ENCODE results near the gene SLC9A2. TPM values are rescaled to one million over a fixed set of nuclear protein-coding genes. Genes with fewer than 3 reads are reported as not detected.

SLC9A2 gene
- total and polyA plus RNA-seq, 10 donors = 0.02 to 0.20 TPM; not detected in 8

DNA sequence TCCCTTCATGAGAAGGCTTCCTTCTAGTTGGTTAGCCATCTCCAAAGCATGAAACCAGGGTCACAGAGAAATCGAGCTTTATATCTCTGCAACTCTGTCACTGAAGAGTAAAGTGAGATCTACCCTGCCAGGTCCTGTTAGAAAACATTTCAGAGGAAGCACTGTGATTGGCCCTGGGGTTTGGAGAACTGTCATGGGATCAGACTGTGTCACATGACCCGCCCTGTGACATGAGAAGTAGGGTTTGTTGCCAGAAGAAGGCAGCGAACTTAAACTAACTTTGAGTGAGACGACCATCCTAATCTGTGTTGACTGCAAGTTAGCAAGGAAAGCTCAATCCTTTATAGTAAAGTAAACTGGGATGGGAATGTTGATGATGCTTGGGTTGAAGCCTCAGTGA is 55.5 kb downstream of the SLC9A2 start:
- no peak for DNase-seq
- no peaks in the 10 kb centered on the region for H3K9me3 ChIP-seq
- no peak overlapping the region for H3K4me3 ChIP-seq
- no peaks in the 10 kb centered on the region for H3K36me3 ChIP-seq
- no peaks in the 10 kb centered on the region for H3K27me3 ChIP-seq (replicated peaks in 1 of 7)
- H3K27ac ChIP-seq = no peak overlapping the region
- no peak for TF ChIP-seq POLR2AphosphoS5 (IDR thresholded peaks at IDR 0.05)
- WGBS, 5 donors = 75 to 90% (median 89%) methylated on average over 4 of the region's 4 CpGs
- intact Hi-C loops (cut with DNase I; ENCODE audit: low total_unique reads) = no loop called here
- H3K4me1 ChIP-seq = peaks cover 0 to 6% (median 0%) of the 10 kb centered on the region in 6 donors

DNA sequence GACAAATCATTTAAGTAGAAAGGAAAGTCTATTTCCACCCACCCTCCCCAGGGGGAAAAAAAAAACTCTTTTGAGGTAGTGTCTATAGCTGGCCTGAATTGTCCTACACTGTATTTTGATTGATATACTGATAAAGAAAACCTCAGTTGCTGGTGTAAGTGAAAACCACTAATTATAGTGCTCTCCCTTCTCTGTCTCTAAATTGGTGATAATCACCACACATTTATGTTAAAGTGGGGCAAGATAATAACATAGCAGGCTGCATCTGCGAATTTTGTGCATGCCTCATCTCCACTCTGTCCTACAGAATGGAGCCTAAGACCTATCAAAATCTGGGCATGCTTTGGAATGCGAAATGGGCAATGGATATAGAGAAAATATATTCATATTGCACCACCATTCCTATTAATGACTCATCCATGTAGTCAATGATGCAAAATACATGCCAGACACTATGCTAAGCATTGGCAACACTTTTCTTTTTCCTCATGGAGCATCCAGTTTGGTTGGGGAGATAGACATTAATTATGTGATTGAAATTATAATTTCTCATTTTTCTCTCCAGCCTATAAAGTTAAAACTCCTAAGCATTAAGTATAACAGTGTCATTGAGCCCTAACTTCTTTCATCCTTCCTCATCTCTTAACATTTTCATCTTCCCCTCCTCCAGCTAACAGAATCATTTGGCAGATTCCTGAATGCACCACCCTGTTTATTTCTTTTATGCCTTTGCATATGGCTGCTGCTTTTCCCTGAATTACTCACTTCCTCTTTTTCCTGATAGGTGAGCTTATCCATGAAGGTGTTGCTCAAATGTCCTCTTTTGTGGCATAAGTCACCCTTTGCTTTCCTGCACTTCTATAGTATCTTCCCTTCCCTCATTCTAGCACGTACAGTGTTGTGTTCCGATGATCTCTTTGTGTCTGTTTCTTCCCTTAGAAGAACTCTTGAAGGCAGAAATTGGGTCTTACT is 58.2 kb downstream of the SLC9A2 start:
- no peak for TF ChIP-seq POLR2AphosphoS5 (IDR thresholded peaks at IDR 0.05)
- no peak for TF ChIP-seq POLR2A (IDR thresholded peaks at IDR 0.05)
- TF ChIP-seq, protein P1, sequence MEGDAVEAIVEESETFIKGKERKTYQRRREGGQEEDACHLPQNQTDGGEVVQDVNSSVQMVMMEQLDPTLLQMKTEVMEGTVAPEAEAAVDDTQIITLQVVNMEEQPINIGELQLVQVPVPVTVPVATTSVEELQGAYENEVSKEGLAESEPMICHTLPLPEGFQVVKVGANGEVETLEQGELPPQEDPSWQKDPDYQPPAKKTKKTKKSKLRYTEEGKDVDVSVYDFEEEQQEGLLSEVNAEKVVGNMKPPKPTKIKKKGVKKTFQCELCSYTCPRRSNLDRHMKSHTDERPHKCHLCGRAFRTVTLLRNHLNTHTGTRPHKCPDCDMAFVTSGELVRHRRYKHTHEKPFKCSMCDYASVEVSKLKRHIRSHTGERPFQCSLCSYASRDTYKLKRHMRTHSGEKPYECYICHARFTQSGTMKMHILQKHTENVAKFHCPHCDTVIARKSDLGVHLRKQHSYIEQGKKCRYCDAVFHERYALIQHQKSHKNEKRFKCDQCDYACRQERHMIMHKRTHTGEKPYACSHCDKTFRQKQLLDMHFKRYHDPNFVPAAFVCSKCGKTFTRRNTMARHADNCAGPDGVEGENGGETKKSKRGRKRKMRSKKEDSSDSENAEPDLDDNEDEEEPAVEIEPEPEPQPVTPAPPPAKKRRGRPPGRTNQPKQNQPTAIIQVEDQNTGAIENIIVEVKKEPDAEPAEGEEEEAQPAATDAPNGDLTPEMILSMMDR (IDR thresholded peaks at IDR 0.05 in 8 of 11, conservative IDR thresholded peaks at IDR 0.05 in 3 of 11) = no peak
- no peak for DNase-seq
- H3K4me1 ChIP-seq = peaks cover 0 to under 1% (median 0%) of the 10 kb centered on the region in 6 donors
- no peaks in the 10 kb centered on the region for H3K36me3 ChIP-seq
- H3K27ac ChIP-seq = no peak overlapping the region
- intact Hi-C loops (cut with DNase I; ENCODE audit: low total_unique reads) = no loop called here
- H3K9me3 ChIP-seq = no peaks in the 10 kb centered on the region
- 65 to 90% (median 77%) methylated on average over 4 of the region's 4 CpGs for WGBS, 5 donors
- no peak overlapping the region for H3K4me3 ChIP-seq
- peaks cover 0 to 10% (median 0%) of the 10 kb centered on the region in 7 donors for H3K27me3 ChIP-seq (replicated peaks in 1 of 7)

DNA sequence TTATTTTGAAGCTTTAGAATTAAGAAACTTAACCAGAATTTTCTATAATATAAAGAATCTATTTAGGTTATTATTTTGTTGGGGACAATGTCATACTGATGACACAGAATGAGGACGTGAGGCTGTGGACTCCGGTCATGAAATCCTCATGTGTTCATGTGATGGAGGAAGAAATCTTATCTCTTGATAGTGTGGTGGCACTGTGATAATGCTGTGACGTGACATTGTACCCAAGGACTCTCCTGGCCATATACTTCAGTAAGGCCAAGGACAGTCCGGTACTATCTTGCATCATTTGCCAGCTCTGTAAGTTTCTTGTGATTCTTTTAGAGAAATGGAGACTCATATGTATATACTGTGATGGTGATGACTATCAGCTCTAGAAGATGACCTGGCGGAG is 59.1 kb downstream of the SLC9A2 start:
- H3K27me3 ChIP-seq (replicated peaks in 1 of 7) = peaks cover 0 to 10% (median 0%) of the 10 kb centered on the region in 7 donors
- no peaks in the 10 kb centered on the region for H3K4me1 ChIP-seq
- no peak for DNase-seq
- WGBS, 5 donors = 80 to 91% (median 88%) methylated on average over 5 of the region's 5 CpGs
- H3K9me3 ChIP-seq = no peaks in the 10 kb centered on the region
- TF ChIP-seq POLR2A (IDR thresholded peaks at IDR 0.05) (no peak), POLR2AphosphoS5 (IDR thresholded peaks at IDR 0.05) (no peak)
- TF ChIP-seq, protein P1 (IDR thresholded peaks at IDR 0.05 in 8 of 11, conservative IDR thresholded peaks at IDR 0.05 in 3 of 11) = no peak
- no peak overlapping the region for H3K4me3 ChIP-seq
- intact Hi-C loops (cut with DNase I; ENCODE audit: low total_unique reads) = no loop called here
- H3K27ac ChIP-seq = no peak overlapping the region
- H3K36me3 ChIP-seq = no peaks in the 10 kb centered on the region

DNA sequence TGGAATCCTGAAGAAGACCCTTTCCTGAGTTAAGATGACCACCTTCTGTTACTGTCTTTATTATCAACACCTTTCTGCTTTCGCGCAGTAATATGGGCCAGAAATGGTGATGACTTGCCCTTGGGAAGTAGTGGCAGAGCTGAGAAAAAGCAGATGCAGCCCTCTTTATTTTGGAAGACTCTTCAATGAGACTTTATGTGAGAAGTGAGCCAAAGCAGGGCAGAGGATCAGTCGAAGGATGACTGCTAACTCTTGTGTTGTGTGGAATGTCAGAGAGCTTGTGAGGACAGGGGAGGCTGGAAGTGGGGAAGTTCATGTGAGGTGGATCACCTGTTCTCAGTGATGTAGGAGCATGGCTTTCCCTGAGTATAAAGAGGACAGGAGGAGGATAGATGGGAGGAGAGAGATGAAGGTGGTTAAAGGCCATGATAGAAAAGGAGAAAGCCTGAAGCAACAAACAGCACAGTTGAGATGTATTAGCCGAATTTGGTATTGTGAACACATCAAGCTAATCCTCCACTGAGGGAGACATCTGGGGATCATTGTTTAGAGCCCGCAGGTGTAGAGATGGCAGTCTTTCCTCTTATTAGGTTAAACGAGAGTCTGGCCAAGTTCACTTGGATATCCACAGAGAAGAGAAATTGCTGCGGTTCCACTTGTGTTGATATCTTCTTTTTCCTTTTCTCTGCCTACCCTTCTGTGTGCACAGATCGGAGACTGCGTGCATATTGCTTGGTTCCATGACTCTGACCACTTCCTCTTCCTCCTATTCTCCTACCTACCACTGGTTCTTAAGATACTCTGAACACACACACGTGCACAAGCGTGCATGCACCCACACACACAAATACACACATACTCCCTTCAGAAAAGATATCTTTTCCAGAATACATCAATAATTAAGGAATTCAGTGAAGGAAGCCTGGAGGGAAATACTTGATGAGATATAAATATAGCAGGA is 67.4 kb downstream of the SLC9A2 start:
- H3K36me3 ChIP-seq = no peaks in the 10 kb centered on the region
- no peak for DNase-seq
- no peaks in the 10 kb centered on the region for H3K9me3 ChIP-seq
- H3K27ac ChIP-seq = no peak overlapping the region
- WGBS, 5 donors = 47 to 55% (median 52%) methylated on average over 11 of the region's 11 CpGs
- TF ChIP-seq, protein P1 (IDR thresholded peaks at IDR 0.05 in 8 of 11, conservative IDR thresholded peaks at IDR 0.05 in 3 of 11) = no peak
- no peak for TF ChIP-seq POLR2A (IDR thresholded peaks at IDR 0.05)
- TF ChIP-seq POLR2AphosphoS5 (IDR thresholded peaks at IDR 0.05) = no peak
- H3K27me3 ChIP-seq (replicated peaks in 1 of 7) = no peaks in the 10 kb centered on the region
- H3K4me3 ChIP-seq = no peak overlapping the region
- intact Hi-C loops (cut with DNase I; ENCODE audit: low total_unique reads) = no loop called here
- H3K4me1 ChIP-seq = peaks cover 0 to 7% (median 0%) of the 10 kb centered on the region in 6 donors
